Ovary (tissue), 3 donors: ENCODE results near the gene PMFBP1.

Source experiments
- CTCF ChIP-seq, 3 donors: fragments of 450-650 bp in 2 of 3; fragments of 200-600 bp in 1 of 3; IDR thresholded peaks; one replicate each; pipeline versions ENCODE4 v1.5.1 to v1.8.0; 2016 to 2022; ENCODE audit warnings: antibody characterized with exemption in 3 of 3, mild to moderate bottlenecking in 1 of 3
- EP300 ChIP-seq: sonication (generic); formaldehyde crosslinking; IDR thresholded peaks from one replicate; pipeline ENCODE4 v1.6.1; 2017; ENCODE audit warnings: antibody characterized with exemption
- donor health status: DM: no; HTN: no; CAD: no.

- TF ChIP-seq EP300 (no peak), CTCF (IDR thresholded peaks at IDR 0.05) (no peak)
Measured at GRCh38 chr16:72109300-72109699, 62.7 kb downstream of the PMFBP1 start.
